Kidney glomerular epithelial cell (primary cell): ENCODE measurements around the gene FAM171A1.

ENCODE experiments used
- DNase-seq: peaks from one replicate; lab custom pipeline; 2025; lab: John Stamatoyannopoulos, UW

The FAM171A1 gene

GRCh38 chr10:15244635-15245197 lies 126.4 kb downstream of the FAM171A1 start:
- DNase-seq: no peak

GRCh38 chr10:15242261-15242840 lies 128.7 kb downstream of the FAM171A1 start:
- DNase-seq: peak; percentile 45

- DNase-seq: no peak
Observed at GRCh38 chr10:15241306-15241705, 129.8 kb downstream of the FAM171A1 start.

DNA sequence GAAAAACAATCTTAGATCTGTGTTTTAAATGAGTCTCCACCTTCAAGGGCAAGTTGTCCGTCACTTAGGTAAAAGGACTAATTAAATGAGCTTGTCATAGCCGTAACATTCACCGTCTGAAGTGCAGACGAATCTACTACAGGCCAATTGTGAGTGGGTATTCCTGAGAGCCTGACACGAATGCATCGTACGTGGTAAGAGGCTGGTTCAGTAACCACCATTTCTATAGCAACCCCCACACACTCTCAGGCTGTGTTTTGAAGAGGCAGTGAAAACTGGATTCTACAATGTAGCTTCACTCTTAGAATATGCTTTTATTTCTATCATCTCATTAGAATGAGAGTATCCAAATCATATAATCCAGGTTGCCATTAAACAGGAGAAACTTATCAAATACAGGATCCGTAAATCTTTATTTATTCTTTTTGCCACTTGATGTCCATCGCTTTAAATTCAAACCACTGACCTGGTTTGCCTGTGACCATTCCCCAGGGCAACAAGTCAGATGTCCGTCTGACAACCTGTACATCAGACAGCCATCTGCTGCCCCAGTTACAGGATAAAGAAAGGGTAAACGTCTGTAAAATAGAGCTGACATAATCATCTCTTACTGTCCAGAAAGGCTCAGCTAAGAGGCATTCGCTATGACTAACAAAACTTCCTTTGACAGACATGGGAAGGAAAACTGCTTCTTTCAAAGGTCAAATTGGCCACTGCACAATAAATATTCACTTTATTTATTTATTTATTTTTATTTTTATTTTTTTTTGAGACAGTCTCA lies 132.3 kb downstream of the FAM171A1 start:
- peak; percentile 57 for DNase-seq

DNA sequence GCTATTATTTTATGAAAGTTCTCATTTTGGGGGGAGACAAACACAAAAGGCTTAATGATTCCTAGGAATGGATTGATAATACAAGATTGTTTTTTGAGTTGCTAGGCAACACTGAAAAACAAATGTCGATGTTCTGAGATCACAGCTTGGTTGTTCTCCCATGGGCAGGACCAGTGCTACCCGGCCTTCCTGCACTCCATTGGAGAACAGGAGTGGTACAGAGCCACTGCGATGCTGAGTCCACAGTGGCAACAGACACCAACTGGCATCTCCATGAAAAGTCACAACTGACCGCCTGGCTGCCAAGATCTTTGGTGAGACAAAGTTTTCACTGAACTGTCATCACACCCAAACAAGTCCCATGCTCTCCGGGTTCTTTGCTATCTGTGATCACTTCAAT lies 133.7 kb downstream of the FAM171A1 start:
- DNase-seq: no peak

DNA sequence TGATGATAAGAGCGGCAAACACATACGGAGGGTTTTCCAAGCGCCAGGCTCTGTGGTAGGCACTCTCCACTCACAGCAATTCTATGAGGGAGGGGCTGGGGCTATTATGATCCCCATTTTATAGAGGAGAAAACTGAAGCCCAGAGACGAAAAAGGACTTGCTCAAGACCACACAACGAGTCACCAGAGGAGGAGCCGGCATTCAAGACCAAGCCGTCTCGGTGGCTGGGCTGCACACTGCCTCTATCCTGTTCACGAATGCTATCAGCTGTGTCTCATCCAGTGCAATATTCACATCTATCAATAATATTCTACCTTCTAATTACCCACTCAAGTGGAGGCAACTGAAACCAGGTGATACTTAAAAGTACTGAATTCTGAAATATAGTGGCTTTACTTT lies 134.7 kb downstream of the FAM171A1 start:
- DNase-seq: no peak

DNA sequence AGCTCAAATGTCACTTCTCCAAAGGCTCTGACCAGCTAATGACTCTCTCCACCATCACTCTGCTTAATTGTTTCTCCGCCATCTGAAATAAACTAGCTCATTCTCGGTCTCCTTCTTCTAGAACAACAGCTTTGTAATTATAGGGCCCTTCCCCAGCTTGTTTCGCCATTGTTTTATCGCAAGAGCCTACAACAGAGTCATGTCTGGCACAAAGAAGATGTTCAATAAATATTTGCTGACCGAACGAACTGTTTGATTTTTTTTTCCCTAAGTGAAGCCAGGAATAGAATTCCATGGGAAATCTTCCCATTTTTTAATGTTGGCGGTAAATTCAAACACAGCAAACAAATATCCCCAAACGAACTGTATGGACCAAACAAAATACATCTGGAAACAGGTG lies 138.8 kb downstream of the FAM171A1 start:
- DNase-seq: no peak

GRCh38 chr10:15231426-15231825 lies 139.7 kb downstream of the FAM171A1 start:
- no peak for DNase-seq

DNA sequence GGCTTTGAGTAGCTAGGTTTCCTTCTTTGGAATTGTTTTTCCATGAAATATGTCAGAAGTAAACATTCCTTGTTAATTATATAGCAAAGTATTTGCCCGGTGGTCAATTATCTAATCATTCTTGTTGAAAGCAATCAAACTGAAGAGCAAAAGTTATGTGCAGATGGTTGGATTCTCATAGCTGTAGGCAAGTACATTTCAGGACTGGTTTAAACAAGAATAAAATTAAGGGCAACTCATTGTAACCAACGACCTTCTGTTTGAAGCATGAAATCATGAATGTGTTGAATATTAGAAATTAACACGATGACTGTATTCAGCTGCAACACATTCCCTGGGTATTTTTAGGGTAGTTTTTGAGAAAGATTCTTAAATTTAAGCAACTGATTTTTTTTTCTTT lies 140.8 kb downstream of the FAM171A1 start:
- DNase-seq: no peak

GRCh38 chr10:15229268-15229667 lies 141.8 kb downstream of the FAM171A1 start:
- no peak for DNase-seq

DNA sequence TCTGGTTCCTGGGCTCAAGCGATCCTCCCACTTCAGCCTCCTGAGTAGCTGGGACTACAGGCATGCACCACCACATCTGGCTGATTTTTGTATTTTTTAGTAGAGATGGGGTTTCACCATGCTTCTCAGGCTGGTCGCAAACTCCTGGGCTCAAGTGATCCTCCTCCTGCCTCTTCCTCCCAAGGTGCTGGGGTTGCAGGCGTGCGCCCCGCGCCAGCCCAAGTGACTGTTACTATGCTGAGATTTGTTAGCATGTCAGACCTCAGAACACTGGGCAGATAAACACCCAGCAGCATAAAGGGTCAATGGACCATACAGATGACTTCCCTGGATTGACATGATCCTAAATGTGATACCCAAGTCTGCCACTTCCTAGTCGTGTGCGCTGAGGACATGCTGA lies 142.7 kb downstream of the FAM171A1 start:
- DNase-seq: no peak

DNA sequence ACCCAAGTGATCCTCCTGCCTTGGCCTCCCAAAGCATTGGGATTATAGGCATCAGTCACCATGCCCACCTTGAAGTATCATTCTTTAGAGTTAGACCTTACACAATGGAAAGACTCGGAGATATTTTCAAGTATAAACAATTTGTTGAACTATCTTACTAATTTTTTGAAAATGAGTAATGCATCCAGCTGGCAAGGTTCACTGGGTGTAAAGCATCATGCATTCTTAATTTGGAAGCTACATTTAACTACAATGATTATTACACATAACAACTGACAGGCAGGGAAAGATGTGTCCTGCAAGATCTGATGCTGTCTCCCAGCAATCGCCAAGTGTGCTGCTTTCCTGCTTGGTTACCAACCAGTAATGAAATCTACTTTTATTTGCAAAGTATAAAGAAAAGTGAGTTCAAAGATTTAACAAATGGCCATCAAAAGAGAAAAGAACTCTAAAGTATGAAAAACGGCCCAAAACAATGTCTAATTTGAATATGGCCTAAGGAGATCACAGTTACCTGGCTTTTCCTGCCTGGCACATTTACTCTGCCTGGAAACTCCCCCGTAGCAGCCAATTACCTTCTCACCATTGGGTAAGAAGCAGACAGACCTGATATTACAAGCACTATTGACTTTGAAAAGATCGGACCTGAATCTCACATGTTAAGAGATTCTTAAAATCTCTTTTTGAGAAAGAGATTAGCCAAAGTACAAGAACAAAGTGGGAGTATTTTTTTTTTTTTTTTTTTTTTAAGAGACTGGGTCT lies 143.3 kb downstream of the FAM171A1 start:
- no peak for DNase-seq

GRCh38 chr10:15225511-15225910 lies 145.6 kb downstream of the FAM171A1 start:
- no peak for DNase-seq

- no peak for DNase-seq
Observed at GRCh38 chr10:15224948-15225347, 146.1 kb downstream of the FAM171A1 start.

DNA sequence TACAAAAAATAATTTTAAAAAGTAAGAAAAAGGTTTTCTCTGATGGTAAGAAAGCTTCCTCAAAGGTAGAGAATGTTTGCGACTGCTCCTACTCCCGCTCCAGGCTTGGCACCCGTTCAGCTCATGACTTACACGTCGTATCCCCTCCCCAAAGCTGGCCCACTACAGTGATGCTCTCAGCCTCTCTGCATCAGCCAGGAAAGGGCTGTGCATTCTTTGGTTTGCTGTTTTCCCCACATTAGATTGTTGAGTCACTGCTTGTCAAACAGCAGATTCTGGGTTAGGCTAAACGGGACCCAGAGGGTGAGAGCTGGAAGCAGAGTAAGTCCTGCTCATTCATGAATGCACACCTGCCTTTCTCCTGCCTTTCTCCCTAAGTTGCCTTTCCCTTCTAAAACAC lies 147.9 kb downstream of the FAM171A1 start:
- DNase-seq: no peak

GRCh38 chr10:15222511-15222910 lies 148.6 kb downstream of the FAM171A1 start:
- DNase-seq: no peak

- DNase-seq: no peak
Observed at GRCh38 chr10:15220445-15220844, 150.6 kb downstream of the FAM171A1 start.

DNA sequence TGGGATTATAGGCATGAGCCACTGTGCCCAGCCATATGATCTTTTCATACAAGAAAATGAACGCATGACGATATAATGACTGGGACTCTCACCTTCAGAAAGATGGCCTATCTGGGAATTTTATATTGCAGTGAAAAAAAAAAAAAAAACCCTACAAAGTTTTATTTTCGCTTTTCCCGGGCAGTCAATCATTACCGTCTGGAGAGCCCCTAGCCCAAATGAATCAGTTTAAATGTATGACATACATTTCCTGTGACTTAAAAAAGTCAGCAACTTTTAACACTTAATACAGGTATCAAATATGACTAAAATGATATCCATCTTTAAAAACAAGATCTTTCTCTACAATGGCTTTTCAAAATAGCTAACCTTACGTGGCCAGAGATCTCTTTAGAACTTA lies 154.4 kb downstream of the FAM171A1 start:
- no peak for DNase-seq

GRCh38 chr10:15214237-15214636 lies 156.9 kb downstream of the FAM171A1 start:
- no peak for DNase-seq

GRCh38 chr10:15213461-15213861 lies 157.6 kb downstream of the FAM171A1 start:
- DNase-seq: no peak

DNA sequence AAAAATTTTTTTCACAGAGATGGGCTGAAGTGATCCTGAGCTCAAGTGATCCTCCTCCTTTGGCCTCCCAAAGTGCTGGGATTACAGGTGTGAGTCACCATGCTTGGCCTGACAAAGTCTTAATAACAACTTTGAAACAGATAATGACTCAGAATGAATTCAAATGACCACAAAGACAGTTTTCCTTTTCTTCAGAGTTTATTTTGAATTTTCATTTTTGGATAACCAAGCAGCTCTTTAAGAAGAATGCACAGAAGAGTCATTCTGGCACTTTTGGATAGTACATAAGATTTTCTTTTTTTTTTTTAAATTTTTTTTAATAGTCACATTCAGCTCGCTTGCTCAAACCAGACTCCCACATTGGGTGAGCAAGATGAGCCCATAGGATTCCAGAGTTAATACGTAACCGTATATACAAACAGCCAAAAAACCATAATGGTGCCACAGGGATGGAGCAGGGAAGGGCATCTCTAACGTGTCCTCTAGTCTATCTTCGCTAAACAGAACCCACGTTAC lies 159.6 kb downstream of the FAM171A1 start:
- peak; percentile 26 for DNase-seq

GRCh38 chr10:15210521-15210920 lies 160.6 kb downstream of the FAM171A1 start:
- no peak for DNase-seq
